NAMALWA (cell line): ENCODE measurements around the gene AKNA.

Experiments used
- DNase-seq: peaks from one replicate; pipeline ENCODE4 v3.0.0-alpha.2; 2015; ENCODE audit warnings: low spot score

The AKNA gene

GRCh38 chr9:114414346-114414745, 26.6 kb upstream of the AKNA start:
- DNase-seq: no peak

- no peak for DNase-seq
These were observed 26.1 kb upstream of the AKNA start for GRCh38 chr9:114413861-114414301.

- DNase-seq: no peak
These were observed 24.4 kb upstream of the AKNA start for GRCh38 chr9:114412048-114412683.

- no peak for DNase-seq
These were observed 23.7 kb upstream of the AKNA start for GRCh38 chr9:114411452-114411851.

GRCh38 chr9:114410910-114411309, 23.1 kb upstream of the AKNA start:
- DNase-seq: no peak

- no peak for DNase-seq
These were observed 22.1 kb upstream of the AKNA start for GRCh38 chr9:114409842-114410241.

GRCh38 chr9:114409103-114409780, 21.5 kb upstream of the AKNA start:
- no peak for DNase-seq

- DNase-seq: no peak
These were observed 20.9 kb upstream of the AKNA start for GRCh38 chr9:114408645-114409044.

GRCh38 chr9:114407889-114408288, 20.1 kb upstream of the AKNA start:
- DNase-seq: no peak

GRCh38 chr9:114406441-114406840, 18.7 kb upstream of the AKNA start:
- DNase-seq: no peak

- DNase-seq: peak; percentile 91
These were observed 17.7 kb upstream of the AKNA start for GRCh38 chr9:114405294-114406034.

- DNase-seq: no peak
These were observed 16.7 kb upstream of the AKNA start for GRCh38 chr9:114404531-114404930.

- DNase-seq: no peak
These were observed 15.5 kb upstream of the AKNA start for GRCh38 chr9:114403153-114403756.

GRCh38 chr9:114401344-114401743, 13.6 kb upstream of the AKNA start:
- no peak for DNase-seq

- DNase-seq: no peak
These were observed 13.0 kb upstream of the AKNA start for GRCh38 chr9:114400772-114401171.

- no peak for DNase-seq
These were observed 12.4 kb upstream of the AKNA start for GRCh38 chr9:114400219-114400618.

GRCh38 chr9:114399381-114399780, 11.6 kb upstream of the AKNA start:
- DNase-seq: no peak

GRCh38 chr9:114397848-114398605, 10.2 kb upstream of the AKNA start:
- DNase-seq: peak; percentile 96

GRCh38 chr9:114397219-114397847, 9.6 kb upstream of the AKNA start:
- DNase-seq: no peak

GRCh38 chr9:114396558-114397218, 8.9 kb upstream of the AKNA start:
- no peak for DNase-seq

- no peak for DNase-seq
These were observed 8.0 kb upstream of the AKNA start for GRCh38 chr9:114395768-114396167.
